Neutrophil (primary cell): ENCODE results near the gene LILRA5.
A peak's percentile ranks its signal among the peaks of the same experiment; 100 is the strongest.

ENCODE experiments used
- H3K27ac ChIP-seq: fragments of 200-600 bp; sonication (generic); 2 replicates; pipeline ENCODE4 v1.5.1; 2016; ENCODE audit warnings: mild to moderate bottlenecking, moderate library complexity
- H3K27me3 ChIP-seq: fragments of 200-600 bp; sonication (generic); 2 replicates; pipeline ENCODE4 v1.6.0; 2016; ENCODE audit warnings: mild to moderate bottlenecking
- H3K36me3 ChIP-seq: fragments of 200-600 bp; sonication (generic); 2 replicates; pipeline ENCODE4 v1.5.1; 2017
- H3K4me1 ChIP-seq, 2 experiments: fragments of 200-600 bp in 1 of 2; sonication (generic) in 1 of 2; 1 replicate in 1 of 2; 2 replicates in 1 of 2; pipeline versions ENCODE4 v1.5.1 to v1.6.1; 2013 to 2016; ENCODE audit warnings: low read depth in 1 of 2, low read length in 1 of 2, mild to moderate bottlenecking in 1 of 2, moderate library complexity in 1 of 2; ENCODE audit not compliant: control insufficient read depth in 1 of 2, insufficient read depth in 1 of 2
- H3K4me3 ChIP-seq, 2 experiments: fragments of 200-600 bp in 1 of 2; sonication (generic) in 1 of 2; 1 replicate in 1 of 2; 2 replicates in 1 of 2; pipeline ENCODE4 v1.5.1; 2013 to 2016; ENCODE audit warnings: low read depth in 1 of 2, low read length in 1 of 2, mild to moderate bottlenecking in 1 of 2, moderate library complexity in 1 of 2
- H3K9me3 ChIP-seq: fragments of 200-600 bp; sonication (generic); 2 replicates; pipeline ENCODE4 v1.5.1; 2016
- TF ChIP-seq, protein P1 (sequence below): fragments of 200-600 bp; sonication (generic); IDR thresholded peaks from 2 replicates; pipeline ENCODE4 v1.5.1; 2016; ENCODE audit warnings: antibody characterized with exemption

Gene LILRA5

DNA sequence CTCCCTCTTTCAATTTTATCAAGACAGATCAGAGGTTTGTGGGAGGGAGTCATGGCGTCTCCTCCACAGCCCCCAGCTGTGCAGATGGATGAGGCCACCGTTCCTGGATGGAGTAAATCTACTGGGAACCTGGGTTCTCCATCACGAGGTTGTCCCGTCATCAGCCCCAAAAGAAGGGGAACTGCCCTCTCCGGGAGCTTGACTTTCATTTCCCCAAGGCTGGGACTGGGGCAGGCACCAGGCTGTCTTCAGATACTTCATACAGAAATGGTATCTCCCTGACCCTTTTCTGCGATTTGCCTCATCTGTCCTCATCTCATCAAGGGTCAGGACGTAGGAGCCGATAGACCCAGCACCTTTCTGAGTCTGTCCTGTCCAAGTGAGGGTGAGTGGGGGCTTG, 41.9 kb downstream of the LILRA5 start:
- H3K9me3 ChIP-seq = no peaks in the 10 kb centered on the region
- peaks cover 70 to 75% of the 10 kb centered on the region in 2 experiments for H3K4me1 ChIP-seq
- peak overlapping the region; percentile 85 for H3K27ac ChIP-seq
- no peaks in the 10 kb centered on the region for H3K27me3 ChIP-seq
- TF ChIP-seq, protein P1, sequence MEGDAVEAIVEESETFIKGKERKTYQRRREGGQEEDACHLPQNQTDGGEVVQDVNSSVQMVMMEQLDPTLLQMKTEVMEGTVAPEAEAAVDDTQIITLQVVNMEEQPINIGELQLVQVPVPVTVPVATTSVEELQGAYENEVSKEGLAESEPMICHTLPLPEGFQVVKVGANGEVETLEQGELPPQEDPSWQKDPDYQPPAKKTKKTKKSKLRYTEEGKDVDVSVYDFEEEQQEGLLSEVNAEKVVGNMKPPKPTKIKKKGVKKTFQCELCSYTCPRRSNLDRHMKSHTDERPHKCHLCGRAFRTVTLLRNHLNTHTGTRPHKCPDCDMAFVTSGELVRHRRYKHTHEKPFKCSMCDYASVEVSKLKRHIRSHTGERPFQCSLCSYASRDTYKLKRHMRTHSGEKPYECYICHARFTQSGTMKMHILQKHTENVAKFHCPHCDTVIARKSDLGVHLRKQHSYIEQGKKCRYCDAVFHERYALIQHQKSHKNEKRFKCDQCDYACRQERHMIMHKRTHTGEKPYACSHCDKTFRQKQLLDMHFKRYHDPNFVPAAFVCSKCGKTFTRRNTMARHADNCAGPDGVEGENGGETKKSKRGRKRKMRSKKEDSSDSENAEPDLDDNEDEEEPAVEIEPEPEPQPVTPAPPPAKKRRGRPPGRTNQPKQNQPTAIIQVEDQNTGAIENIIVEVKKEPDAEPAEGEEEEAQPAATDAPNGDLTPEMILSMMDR = no peak
- peak overlapping the region; percentile 3 to 38 for H3K4me3 ChIP-seq
- peaks cover 29% of the 10 kb centered on the region for H3K36me3 ChIP-seq

DNA sequence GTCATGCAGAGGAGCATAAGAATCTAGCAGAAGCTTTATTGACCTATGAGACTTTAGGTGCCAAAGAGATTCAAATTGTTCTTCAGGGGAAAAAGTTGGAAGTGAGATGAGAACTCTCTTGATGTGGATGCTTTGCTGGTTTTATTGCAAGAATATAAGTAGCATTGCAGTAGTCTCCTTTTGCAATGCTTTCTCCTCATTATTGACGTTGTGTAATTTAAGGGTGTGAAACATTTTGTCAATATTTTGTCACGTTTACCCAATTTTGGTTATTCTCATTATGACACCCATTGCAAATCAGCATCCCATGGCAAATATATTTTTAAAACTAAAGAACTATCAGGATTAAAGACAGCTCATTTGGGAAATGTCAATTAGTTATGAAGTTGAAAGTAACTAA, 44.0 kb downstream of the LILRA5 start:
- Histone ChIP-seq H3K36me3 (peaks cover 7% of the 10 kb centered on the region), H3K27me3 (no peaks in the 10 kb centered on the region)

DNA sequence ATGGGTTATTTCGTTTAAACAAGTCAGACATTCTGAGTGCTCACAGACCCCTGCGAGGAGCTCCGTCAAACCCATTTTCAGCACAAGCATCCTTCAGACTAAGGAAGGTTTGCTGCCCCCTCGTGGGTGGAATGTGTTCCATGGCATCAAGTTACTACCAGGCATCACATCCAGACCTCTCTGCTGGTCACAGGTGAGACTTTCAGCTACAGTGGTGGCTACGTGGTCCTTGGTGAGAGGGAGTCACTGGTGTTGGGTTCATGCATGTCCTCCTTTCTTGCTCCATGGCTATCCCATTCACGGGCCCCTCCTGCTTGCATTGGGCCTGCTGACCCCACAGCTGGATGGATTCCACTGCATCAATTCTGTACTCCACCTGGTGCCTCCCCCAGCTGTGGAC, 46.8 kb downstream of the LILRA5 start:
- no peaks in the 10 kb centered on the region for H3K9me3 ChIP-seq
- TF ChIP-seq, protein P1 = peak; percentile 78
- peaks cover 55% of the 10 kb centered on the region in 2 experiments for H3K4me1 ChIP-seq
- H3K27me3 ChIP-seq = no peaks in the 10 kb centered on the region
- H3K36me3 ChIP-seq = no peaks in the 10 kb centered on the region
- peak overlapping the region; percentile 42 for H3K27ac ChIP-seq
- no peak overlapping the region for H3K4me3 ChIP-seq

More for the DNA sequence above, 44.0 kb downstream of the LILRA5 start:
- TF ChIP-seq, protein P1 = no peak
- Histone ChIP-seq H3K4me3 (no peak overlapping the region), H3K4me1 (peaks cover 76 to 82% of the 10 kb centered on the region in 2 experiments), H3K9me3 (no peaks in the 10 kb centered on the region), H3K27ac (peak overlapping the region; percentile 47)

DNA sequence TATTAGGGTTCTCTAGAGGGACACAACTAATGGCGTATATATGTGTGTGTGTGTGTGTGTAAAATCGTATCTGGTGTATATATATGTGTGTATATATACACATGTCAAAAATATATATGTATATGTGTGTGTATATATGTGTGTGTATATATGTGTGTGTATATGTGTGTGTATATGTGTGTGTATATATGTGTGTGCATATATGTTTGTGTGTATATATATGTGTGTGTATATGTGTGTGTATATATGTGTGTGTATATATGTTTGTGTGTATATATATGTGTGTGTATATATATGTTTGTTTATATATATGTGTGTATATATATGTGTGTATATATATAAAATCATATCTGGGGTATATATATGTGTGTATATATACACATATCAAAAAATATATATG, 50.5 kb downstream of the LILRA5 start:
- TF ChIP-seq, protein P1 = no peak
- Histone ChIP-seq H3K4me1 (peaks cover 18% of the 10 kb centered on the region in 2 experiments), H3K4me3 (no peak overlapping the region), H3K27me3 (peaks cover 5% of the 10 kb centered on the region), H3K27ac (no peak overlapping the region), H3K9me3 (no peaks in the 10 kb centered on the region), H3K36me3 (no peaks in the 10 kb centered on the region)

DNA sequence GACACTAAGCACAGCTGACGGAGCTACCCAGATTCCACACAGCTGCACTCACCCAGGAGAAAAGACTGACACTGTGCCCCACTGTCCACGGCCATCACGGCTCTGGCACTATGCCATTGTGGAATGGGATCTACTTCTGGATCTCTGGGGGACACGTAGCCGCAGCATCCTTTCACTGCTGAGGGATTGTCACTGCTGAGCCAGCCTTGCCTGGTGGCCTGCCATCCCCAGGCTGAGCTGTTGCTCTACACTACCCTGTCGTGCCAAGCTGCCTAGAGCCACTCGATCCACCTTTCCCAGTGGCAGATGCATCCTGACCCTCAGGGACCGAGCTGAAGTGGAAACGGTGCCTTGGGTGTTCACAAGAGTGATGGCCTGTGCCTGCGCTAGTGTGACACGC, 50.9 kb downstream of the LILRA5 start:
- no peak overlapping the region for H3K27ac ChIP-seq
- no peaks in the 10 kb centered on the region for H3K9me3 ChIP-seq
- H3K27me3 ChIP-seq = peaks cover 10% of the 10 kb centered on the region
- no peaks in the 10 kb centered on the region for H3K36me3 ChIP-seq
- TF ChIP-seq, protein P1 = no peak
- peaks cover 14% of the 10 kb centered on the region in 2 experiments for H3K4me1 ChIP-seq
- H3K4me3 ChIP-seq = no peak overlapping the region

DNA sequence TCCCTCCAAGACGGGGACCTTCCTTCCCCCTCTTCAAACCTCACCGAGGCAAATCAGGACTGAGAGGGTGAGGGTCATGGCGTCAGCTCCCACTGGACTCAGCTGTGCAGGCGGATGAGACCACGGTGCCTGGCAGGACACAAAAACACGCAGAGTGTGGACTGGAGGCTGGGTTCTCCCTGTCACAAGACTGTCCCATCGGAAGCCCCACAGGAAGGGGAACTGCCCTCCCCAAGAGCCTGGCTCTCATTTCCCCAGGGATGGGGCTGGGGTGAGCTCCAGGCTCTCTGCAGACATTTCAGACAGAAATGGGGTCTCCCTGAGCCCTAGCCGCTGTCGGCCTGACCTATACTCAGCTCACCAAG, 55.9 kb downstream of the LILRA5 start, which contains the start of gene LILRB5:
Gene LILRB5 (minus strand): TSS at position 158 of the 365 bp plus-strand sequence. CDS start 80 bp downstream, at position 78.
- Histone ChIP-seq H3K27ac (no peak within 1 kb of the TSS), H3K27me3 (peaks cover 22% of the 10 kb centered on the region), H3K4me1 (peaks cover 10% of the 10 kb centered on the region in 2 experiments), H3K9me3 (no peaks in the 10 kb centered on the region), H3K36me3 (no peaks in the 10 kb centered on the region), H3K4me3 (no peak within 1 kb of the TSS)
- TF ChIP-seq, protein P1 = no peak
